ENCODE results near the gene ARHGAP18.

GRCh38 chr6:129601323-129601722 is 108.7 kb downstream of the ARHGAP18 start:
- TF ChIP-seq POLR2A (IDR thresholded peaks at IDR 0.05), result no peak
- no peak for TF ChIP-seq CTCF (IDR thresholded peaks at IDR 0.05)
